Neural cell (in vitro differentiated cells): ENCODE measurements around the gene TEX22. TPM values are rescaled to one million over a fixed set of nuclear protein-coding genes. Genes with fewer than 3 reads are reported as not detected.

Experiments used
- H2AFZ ChIP-seq: fragments of 200-600, 300-800 bp; sonication (generic), shearing (Covaris generic); 2 replicates; pipeline ENCODE4 v1.6.0; 2014; ENCODE audit warnings: low read depth, mild to moderate bottlenecking, antibody characterized with exemption, low read length, moderate library complexity
- H3F3A ChIP-seq: fragments of 200-600 bp; shearing (Covaris generic); 2 replicates; pipeline ENCODE4 v1.6.1; 2016; ENCODE audit warnings: mild to moderate bottlenecking, moderate library complexity, mixed read lengths, antibody characterized with exemption, low read length; ENCODE audit not compliant: insufficient read depth, poor library complexity, severe bottlenecking
- H3K27ac ChIP-seq: fragments of 200-600, 300-800 bp; sonication (generic), shearing (Covaris generic); 2 replicates; pipeline ENCODE4 v1.5.1; 2014; ENCODE audit warnings: mild to moderate bottlenecking, low read length, moderate library complexity
- H3K27me3 ChIP-seq: fragments of 300-800, 200-600 bp; sonication (generic), shearing (Covaris generic); 2 replicates; pipeline ENCODE4 v1.6.0; 2014; ENCODE audit warnings: mild to moderate bottlenecking, low read depth, low read length, moderate library complexity; ENCODE audit not compliant: insufficient read depth
- H3K36me3 ChIP-seq: fragments of 300-800, 200-600 bp; sonication (generic), shearing (Covaris generic); 2 replicates; pipeline ENCODE4 v1.5.1; 2014; ENCODE audit warnings: mild to moderate bottlenecking, antibody characterized with exemption, low read length, moderate library complexity; ENCODE audit not compliant: insufficient read depth
- H3K4me2 ChIP-seq: fragments of 300-800, 200-600 bp; sonication (generic), shearing (Covaris generic); 2 replicates; pipeline ENCODE4 v1.6.0; 2014; ENCODE audit warnings: mild to moderate bottlenecking, low read length
- H3K4me3 ChIP-seq: fragments of 300-800, 200-600 bp; sonication (generic), shearing (Covaris generic); 2 replicates; pipeline ENCODE4 v1.5.1; 2014; ENCODE audit warnings: mild to moderate bottlenecking, low read length, moderate library complexity
- H3K79me2 ChIP-seq: fragments of 200-600 bp; shearing (Covaris generic); replicated peaks from 2 replicates; pipeline ENCODE4 v1.6.0; 2014; ENCODE audit warnings: mild to moderate bottlenecking, low read length, moderate library complexity; ENCODE audit not compliant: insufficient read depth
- H3K9ac ChIP-seq: fragments of 300-800, 200-600 bp; sonication (generic), shearing (Covaris generic); 2 replicates; pipeline ENCODE4 v1.6.1; 2016; ENCODE audit warnings: mild to moderate bottlenecking, low read length, mixed read lengths
- H3K9me2 ChIP-seq: fragments of 200-600 bp; shearing (Covaris generic); 2 replicates; pipeline ENCODE4 v1.6.1; 2016; ENCODE audit warnings: mild to moderate bottlenecking, low read length, mixed read lengths; ENCODE audit not compliant: insufficient read depth
- H3K9me3 ChIP-seq: fragments of 200-600, 300-800 bp; sonication (generic), shearing (Covaris generic); 2 replicates; pipeline ENCODE4 v1.6.1; 2016; ENCODE audit warnings: mild to moderate bottlenecking, mixed run types, low read length, moderate library complexity, mixed read lengths
- H4K20me1 ChIP-seq: fragments of 200-600 bp; shearing (Covaris generic); 2 replicates; pipeline ENCODE4 v1.6.1; 2016; ENCODE audit warnings: mild to moderate bottlenecking, mixed run types; ENCODE audit not compliant: insufficient read depth
- CTCF ChIP-seq: fragments of 450-650 bp; IDR thresholded peaks from 2 replicates; pipeline ENCODE4 v1.5.1; 2014; ENCODE audit warnings: antibody characterized with exemption, mild to moderate bottlenecking, moderate library complexity; ENCODE audit not compliant: poor library complexity, severe bottlenecking
- EP300 ChIP-seq: fragments of 450-650 bp; conservative IDR thresholded peaks from 2 replicates; pipeline ENCODE4 v1.6.1; 2014; ENCODE audit warnings: antibody characterized with exemption, mild to moderate bottlenecking, moderate library complexity; ENCODE audit not compliant: poor library complexity, severe bottlenecking
- EZH2 ChIP-seq: fragments of 200-600, 300-800 bp; shearing (Covaris generic), sonication (generic); IDR thresholded peaks from 2 replicates; pipeline ENCODE4 v1.6.1; 2014; ENCODE audit warnings: antibody characterized with exemption, low read length, borderline replicate concordance, mild to moderate bottlenecking; ENCODE audit not compliant: insufficient read depth, poor library complexity, severe bottlenecking
- MXI1 ChIP-seq: fragments of 450-650 bp; conservative IDR thresholded peaks from 2 replicates; pipeline ENCODE4 v1.6.1; 2014; ENCODE audit warnings: antibody characterized with exemption, mild to moderate bottlenecking; ENCODE audit not compliant: poor library complexity, severe bottlenecking
- POLR2AphosphoS5 ChIP-seq: IDR thresholded peaks from 2 replicates; pipeline ENCODE4 v1.6.1; 2012
- RAD21 ChIP-seq: fragments of 450-650 bp; conservative IDR thresholded peaks from 2 replicates; pipeline ENCODE4 v1.6.1; 2014; ENCODE audit warnings: antibody characterized with exemption, mild to moderate bottlenecking, moderate library complexity
- SMC3 ChIP-seq: fragments of 450-650 bp; conservative IDR thresholded peaks from 2 replicates; pipeline ENCODE4 v1.6.1; 2014; ENCODE audit warnings: antibody characterized with exemption, mild to moderate bottlenecking, moderate library complexity; ENCODE audit not compliant: poor library complexity
- TAF1 ChIP-seq: IDR thresholded peaks from 2 replicates; pipeline ENCODE4 v1.6.1; 2012; ENCODE audit warnings: low read depth
- polyA plus RNA-seq: library from polyadenylated mRNA; depleted of rRNA; stranded (reverse); fragments of >200 nt; gene quantifications from 2 replicates; pipeline ENCODE4 v1.2.3, GENCODE V29; 2014
- TF ChIP-seq, protein P1 (sequence below): IDR thresholded peaks from 2 replicates; pipeline ENCODE4 v1.6.1; 2012; ENCODE audit warnings: borderline replicate concordance

Gene TEX22
- polyA plus RNA-seq, 1 donor from 2014 or later, result 0.22 TPM

DNA sequence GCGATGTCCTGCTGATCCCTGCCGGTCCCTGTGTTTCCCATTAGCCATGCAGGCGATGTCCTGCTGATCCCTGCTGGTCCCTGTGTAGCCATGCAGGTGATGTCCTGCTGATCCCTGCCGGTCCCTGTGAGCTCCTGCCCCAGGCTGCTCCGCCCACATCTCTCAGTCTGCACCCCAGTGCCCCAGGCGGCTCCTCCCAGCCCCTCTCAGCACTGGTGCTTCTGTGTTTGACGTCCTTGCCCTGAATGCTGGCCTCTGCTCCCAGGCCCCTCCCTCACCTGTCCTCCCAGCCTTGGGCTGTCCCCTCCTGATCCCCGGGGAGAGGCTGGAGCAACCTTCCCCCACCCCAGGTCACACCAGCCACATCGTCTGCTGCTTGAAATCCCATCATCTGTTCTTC, 41.4 kb upstream of the TEX22 start:
- no peaks in the 10 kb centered on the region for H3K36me3 ChIP-seq
- TF ChIP-seq TAF1, result no peak
- TF ChIP-seq MXI1, result no peak
- no peak for TF ChIP-seq EP300
- TF ChIP-seq CTCF, result no peak
- no peak for TF ChIP-seq EZH2
- TF ChIP-seq, protein P1, sequence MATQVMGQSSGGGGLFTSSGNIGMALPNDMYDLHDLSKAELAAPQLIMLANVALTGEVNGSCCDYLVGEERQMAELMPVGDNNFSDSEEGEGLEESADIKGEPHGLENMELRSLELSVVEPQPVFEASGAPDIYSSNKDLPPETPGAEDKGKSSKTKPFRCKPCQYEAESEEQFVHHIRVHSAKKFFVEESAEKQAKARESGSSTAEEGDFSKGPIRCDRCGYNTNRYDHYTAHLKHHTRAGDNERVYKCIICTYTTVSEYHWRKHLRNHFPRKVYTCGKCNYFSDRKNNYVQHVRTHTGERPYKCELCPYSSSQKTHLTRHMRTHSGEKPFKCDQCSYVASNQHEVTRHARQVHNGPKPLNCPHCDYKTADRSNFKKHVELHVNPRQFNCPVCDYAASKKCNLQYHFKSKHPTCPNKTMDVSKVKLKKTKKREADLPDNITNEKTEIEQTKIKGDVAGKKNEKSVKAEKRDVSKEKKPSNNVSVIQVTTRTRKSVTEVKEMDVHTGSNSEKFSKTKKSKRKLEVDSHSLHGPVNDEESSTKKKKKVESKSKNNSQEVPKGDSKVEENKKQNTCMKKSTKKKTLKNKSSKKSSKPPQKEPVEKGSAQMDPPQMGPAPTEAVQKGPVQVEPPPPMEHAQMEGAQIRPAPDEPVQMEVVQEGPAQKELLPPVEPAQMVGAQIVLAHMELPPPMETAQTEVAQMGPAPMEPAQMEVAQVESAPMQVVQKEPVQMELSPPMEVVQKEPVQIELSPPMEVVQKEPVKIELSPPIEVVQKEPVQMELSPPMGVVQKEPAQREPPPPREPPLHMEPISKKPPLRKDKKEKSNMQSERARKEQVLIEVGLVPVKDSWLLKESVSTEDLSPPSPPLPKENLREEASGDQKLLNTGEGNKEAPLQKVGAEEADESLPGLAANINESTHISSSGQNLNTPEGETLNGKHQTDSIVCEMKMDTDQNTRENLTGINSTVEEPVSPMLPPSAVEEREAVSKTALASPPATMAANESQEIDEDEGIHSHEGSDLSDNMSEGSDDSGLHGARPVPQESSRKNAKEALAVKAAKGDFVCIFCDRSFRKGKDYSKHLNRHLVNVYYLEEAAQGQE, result no peak
- TF ChIP-seq RAD21, result no peak
- TF ChIP-seq SMC3, result no peak
- no peak for TF ChIP-seq POLR2AphosphoS5
- H3K4me2 ChIP-seq, result no peak overlapping the region

DNA sequence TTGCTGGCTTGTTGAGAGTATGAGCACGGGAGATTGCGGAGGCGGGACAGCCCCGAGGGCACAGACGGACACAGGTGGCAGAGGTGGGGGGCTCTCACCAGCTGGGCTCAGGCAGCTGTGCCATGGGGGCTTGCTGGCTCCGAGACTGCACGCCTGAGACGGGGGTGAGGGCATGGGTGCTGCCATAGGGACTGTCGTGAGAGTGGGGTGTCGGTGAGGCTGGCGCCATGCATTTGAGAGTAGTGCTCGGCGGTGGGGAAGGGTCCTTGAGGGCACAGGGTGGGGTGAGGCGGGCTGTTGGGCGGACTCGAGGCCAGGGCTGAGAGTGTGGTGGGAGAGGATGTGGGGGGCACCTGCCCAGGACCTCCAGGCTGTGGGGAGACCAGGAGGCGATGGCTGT, 40.7 kb upstream of the TEX22 start:
- no peak overlapping the region for H3K27ac ChIP-seq
- H3F3A ChIP-seq, result no peaks in the 10 kb centered on the region
- no peaks in the 10 kb centered on the region for H3K9me2 ChIP-seq
- no peak overlapping the region for H2AFZ ChIP-seq
- no peak overlapping the region for H3K4me3 ChIP-seq
- H3K36me3 ChIP-seq, result no peaks in the 10 kb centered on the region
- TF ChIP-seq EZH2, result no peak
- no peak for TF ChIP-seq RAD21
- TF ChIP-seq POLR2AphosphoS5, result no peak
- TF ChIP-seq, protein P1, result no peak
- TF ChIP-seq SMC3, result no peak
- no peak for TF ChIP-seq CTCF
- TF ChIP-seq TAF1, result no peak
- no peaks in the 10 kb centered on the region for H4K20me1 ChIP-seq
- H3K9me3 ChIP-seq, result no peaks in the 10 kb centered on the region
- H3K9ac ChIP-seq, result no peak overlapping the region
- H3K27me3 ChIP-seq, result no peaks in the 10 kb centered on the region
- no peak overlapping the region for H3K4me2 ChIP-seq
- no peaks in the 10 kb centered on the region for H3K79me2 ChIP-seq

More for the DNA sequence above, 41.4 kb upstream of the TEX22 start:
- Histone ChIP-seq H3K27ac (no peak overlapping the region), H3K9ac (no peak overlapping the region), H2AFZ (no peak overlapping the region), H3K27me3 (no peaks in the 10 kb centered on the region), H3F3A (no peaks in the 10 kb centered on the region), H3K9me3 (no peaks in the 10 kb centered on the region), H3K4me3 (no peak overlapping the region), H3K9me2 (no peaks in the 10 kb centered on the region), H4K20me1 (no peaks in the 10 kb centered on the region), H3K79me2 (no peaks in the 10 kb centered on the region)
